CD4-positive, alpha-beta memory T cell (primary cell): ENCODE measurements around the gene HTD2. TPM values are rescaled to one million over a fixed set of nuclear protein-coding genes. Genes with fewer than 3 reads are reported as not detected.
"Not testable (repeated sequence)": the region's sequence is repeated elsewhere in the genome, so short reads cannot be mapped to it uniquely, and the experiment has no call there.

Source experiments
- CTCF ChIA-PET: fragments of 350-600 bp; sonication (Branson Sonifier 250); formaldehyde crosslinking; loops from one replicate; lab custom pipeline; 2021; ENCODE audit warnings: inconsistent platforms; ENCODE audit not compliant: partially characterized antibody; lab: Charles Lee
- POLR2A ChIA-PET: fragments of 350-600 bp; sonication (Branson Sonifier 250); formaldehyde crosslinking; loops from one replicate; lab custom pipeline; 2021; ENCODE audit not compliant: partially characterized antibody; lab: Charles Lee
- DNase-seq, 5 donors: peaks; one replicate each; pipeline versions ENCODE4 v3.0.0 to v3.0.0-alpha.2; 2020 to 2022; ENCODE audit warnings: mixed read lengths in 1 of 5
- H3K27ac ChIP-seq: one replicate; pipeline ENCODE4 v1.7.0; 2013; ENCODE audit warnings: low read depth, low read length
- H3K27me3 ChIP-seq: 2 replicates; pipeline ENCODE4 v1.7.0; 2013; ENCODE audit warnings: mild to moderate bottlenecking, low read length, moderate library complexity; ENCODE audit not compliant: insufficient read depth
- H3K36me3 ChIP-seq: 2 replicates; pipeline ENCODE4 v1.7.0; 2013; ENCODE audit warnings: mild to moderate bottlenecking, low read length, moderate library complexity; ENCODE audit not compliant: insufficient read depth
- H3K4me1 ChIP-seq: 2 replicates; pipeline ENCODE4 v1.7.0; 2013; ENCODE audit warnings: mild to moderate bottlenecking, low read length, moderate library complexity; ENCODE audit not compliant: insufficient read depth
- H3K4me3 ChIP-seq, 2 donors: one replicate each; pipeline ENCODE4 v1.7.0; 2013; ENCODE audit warnings: low read length in 2 of 2, mild to moderate bottlenecking in 1 of 2
- H3K9me3 ChIP-seq, 2 donors: one replicate each; pipeline ENCODE4 v1.7.0; 2013; ENCODE audit warnings: low read length in 2 of 2, control low read depth in 1 of 2; ENCODE audit not compliant: control insufficient read depth in 1 of 2
- H3K27ac Mint-ChIP-seq, 7 donors: one replicate each; pipeline ENCODE4 v1.8.0; 2020 to 2021; ENCODE audit warnings: mixed read lengths in 7 of 7, mild to moderate bottlenecking in 6 of 7, inconsistent platforms in 3 of 7, moderate library complexity in 3 of 7
- H3K27me3 Mint-ChIP-seq, 2 donors: one replicate each; pipeline ENCODE4 v1.8.0; 2020 to 2021; ENCODE audit warnings: mixed read lengths in 2 of 2
- H3K36me3 Mint-ChIP-seq, 2 donors: one replicate each; pipeline ENCODE4 v1.8.0; 2020 to 2021; ENCODE audit warnings: mixed read lengths in 2 of 2, inconsistent platforms in 1 of 2, mild to moderate bottlenecking in 1 of 2
- H3K4me1 Mint-ChIP-seq, 4 donors: one replicate each; pipeline ENCODE4 v1.8.0; 2020 to 2021; ENCODE audit warnings: mixed read lengths in 4 of 4, mild to moderate bottlenecking in 1 of 4
- H3K4me3 Mint-ChIP-seq, 8 donors: one replicate each; pipeline ENCODE4 v1.8.0; 2020 to 2021; ENCODE audit warnings: mixed read lengths in 8 of 8, mild to moderate bottlenecking in 7 of 8, moderate library complexity in 6 of 8, inconsistent platforms in 3 of 8
- H3K9me3 Mint-ChIP-seq, 8 donors: one replicate each; pipeline ENCODE4 v1.8.0; 2020 to 2021; ENCODE audit warnings: mixed read lengths in 8 of 8, mild to moderate bottlenecking in 5 of 8, inconsistent platforms in 3 of 8, moderate library complexity in 1 of 8
- intact Hi-C: fragments of 100-400 bp; cut with micrococcal nuclease; formaldehyde crosslinking; loops from one replicate; pipeline ENCODE4 v1.15.1; 2023
- polyA plus RNA-seq, 2 donors: library from polyadenylated mRNA; unstranded; fragments of 300-500 nt; fragmentation: Illumina TruSeq; gene quantifications; one replicate each; pipeline ENCODE4 v1.2.3, GENCODE V29; 2021
- total RNA-seq, 2 experiments: library from RNA; stranded (reverse); gene quantifications; one replicate each; pipeline ENCODE4 v1.2.3, GENCODE V29; 2021

Gene HTD2
- total and polyA plus RNA-seq, 4 experiments from 2014 or later, result 9.2 to 28.8 (median 17.8) TPM

- H3K27me3 ChIP-seq, result no peaks in the 10 kb centered on the region
- intact Hi-C loops, result no loop called here
- no peak overlapping the region for H3K27ac ChIP-seq
- CTCF ChIA-PET, result no interaction called here
- Mint-ChIP-seq H3K9me3 (peaks cover 0 to 4% (median 0%) of the 10 kb centered on the region in 8 donors), H3K27me3 (no peaks in the 10 kb centered on the region), H3K27ac (no peak overlapping the region), H3K4me1 (no peaks in the 10 kb centered on the region), H3K36me3 (peaks cover 11 to 54% of the 10 kb centered on the region in 2 donors), H3K4me3 (no peak overlapping the region)
- no peak for DNase-seq
- POLR2A ChIA-PET, result no interaction called here
- no peaks in the 10 kb centered on the region for H3K36me3 ChIP-seq
- H3K4me3 ChIP-seq, result no peak overlapping the region
- H3K9me3 ChIP-seq, result no peaks in the 10 kb centered on the region
- H3K4me1 ChIP-seq, result no peaks in the 10 kb centered on the region
These were observed 25.3 kb upstream of the HTD2 start for GRCh38 chr3:58281069-58281468.

GRCh38 chr3:58285334-58285733 is 21.0 kb upstream of the HTD2 start:
- POLR2A ChIA-PET, result no interaction called here
- H3K36me3 Mint-ChIP-seq, result peaks cover 10 to 14% of the 10 kb centered on the region in 2 donors
- CTCF ChIA-PET, result interaction anchor here (1.5 to 1.7 kb wide), 2 partner anchors 21 kb away, joined by 3 to 4 read pairs; partner anchors contain the start of genes HTD2 and RPP14

GRCh38 chr3:58287354-58287753 is 19.0 kb upstream of the HTD2 start:
- H3K9me3 Mint-ChIP-seq, result peaks cover 0 to 5% (median 0%) of the 10 kb centered on the region in 8 donors
- peak overlapping the region in 1 of 7 donors; percentile 72 for H3K27ac Mint-ChIP-seq
- no peak overlapping the region for H3K4me3 Mint-ChIP-seq
- Histone ChIP-seq H3K27me3 (no peaks in the 10 kb centered on the region), H3K36me3 (no peaks in the 10 kb centered on the region), H3K4me3 (no peak overlapping the region), H3K27ac (no peak overlapping the region), H3K9me3 (no peaks in the 10 kb centered on the region), H3K4me1 (no peaks in the 10 kb centered on the region)
- H3K4me1 Mint-ChIP-seq, result no peaks in the 10 kb centered on the region
- DNase-seq, result no peak
- POLR2A ChIA-PET, result no interaction called here
- CTCF ChIA-PET, result no interaction called here
- intact Hi-C loops, result no loop called here
- H3K36me3 Mint-ChIP-seq, result peaks cover 10 to 15% of the 10 kb centered on the region in 2 donors
- H3K27me3 Mint-ChIP-seq, result no peaks in the 10 kb centered on the region

More at GRCh38 chr3:58285334-58285733, 21.0 kb upstream of the HTD2 start:
- Mint-ChIP-seq H3K27ac (no peak overlapping the region), H3K4me1 (no peaks in the 10 kb centered on the region), H3K4me3 (no peak overlapping the region), H3K27me3 (no peaks in the 10 kb centered on the region), H3K9me3 (peaks cover 0 to 2% (median 0%) of the 10 kb centered on the region in 8 donors)
- Histone ChIP-seq H3K36me3 (no peaks in the 10 kb centered on the region), H3K4me1 (no peaks in the 10 kb centered on the region), H3K27me3 (no peaks in the 10 kb centered on the region), H3K9me3 (no peaks in the 10 kb centered on the region), H3K4me3 (no peak overlapping the region), H3K27ac (no peak overlapping the region)
- intact Hi-C loops, result no loop called here
- no peak for DNase-seq

DNA sequence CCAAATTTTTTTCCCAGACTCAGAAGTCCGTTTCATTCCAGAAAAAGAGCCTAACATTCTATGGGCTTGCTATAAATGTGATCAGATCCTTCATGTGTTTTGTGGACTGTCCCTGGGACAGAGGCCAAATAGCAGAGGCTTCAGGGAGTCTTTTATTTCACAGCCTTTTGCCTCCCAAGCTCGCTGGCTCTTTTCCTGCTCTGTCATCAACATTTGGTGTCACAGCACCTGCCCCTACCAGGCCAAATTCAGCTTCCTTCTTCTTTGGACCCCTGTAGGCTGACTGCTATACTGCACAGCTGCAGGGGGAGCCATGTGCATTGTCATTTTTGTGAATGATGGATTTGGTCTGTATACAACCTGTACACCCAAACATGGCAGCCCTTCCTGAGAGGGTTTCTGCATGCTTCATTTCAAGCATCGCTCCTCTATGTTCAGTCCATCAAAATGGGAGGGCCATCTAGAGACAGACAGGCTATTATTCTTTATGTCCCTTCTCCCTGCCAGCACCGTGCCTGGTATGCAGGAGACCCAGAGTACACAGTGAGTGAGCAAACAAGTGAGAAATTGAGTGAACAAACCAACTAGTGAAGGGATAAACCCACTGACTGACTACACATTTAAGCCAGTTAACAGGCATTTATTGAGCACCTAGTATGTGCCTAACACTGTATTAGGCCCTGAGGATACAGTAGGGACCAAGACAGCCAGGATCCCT is 18.1 kb upstream of the HTD2 start:
- H3K4me1 ChIP-seq, result no peaks in the 10 kb centered on the region
- H3K27me3 Mint-ChIP-seq, result no peaks in the 10 kb centered on the region
- CTCF ChIA-PET, result no interaction called here
- H3K27ac ChIP-seq, result no peak overlapping the region
- H3K4me1 Mint-ChIP-seq, result no peaks in the 10 kb centered on the region
- intact Hi-C loops, result no loop called here
- no peak overlapping the region for H3K4me3 ChIP-seq
- peaks cover 10 to 15% of the 10 kb centered on the region in 2 donors for H3K36me3 Mint-ChIP-seq
- no peaks in the 10 kb centered on the region for H3K9me3 ChIP-seq
- H3K27me3 ChIP-seq, result no peaks in the 10 kb centered on the region
- H3K4me3 Mint-ChIP-seq, result no peak overlapping the region
- no peak for DNase-seq
- no peak overlapping the region for H3K27ac Mint-ChIP-seq
- H3K36me3 ChIP-seq, result no peaks in the 10 kb centered on the region
- POLR2A ChIA-PET, result no interaction called here
- peaks cover 0 to 5% (median 0%) of the 10 kb centered on the region in 8 donors for H3K9me3 Mint-ChIP-seq

- POLR2A ChIA-PET, H3K27me3 Mint-ChIP-seq, H3K36me3 ChIP-seq, DNase-seq, H3K9me3 ChIP-seq, H3K4me3 Mint-ChIP-seq, CTCF ChIA-PET, H3K4me3 ChIP-seq, H3K27me3 ChIP-seq, H3K4me1 ChIP-seq, H3K9me3 Mint-ChIP-seq, H3K27ac ChIP-seq, H3K27ac Mint-ChIP-seq, intact Hi-C loops, H3K4me1 Mint-ChIP-seq: not testable (repeated sequence)
- H3K36me3 Mint-ChIP-seq, result peaks cover 12 to 15% of the 10 kb centered on the region in 2 donors
These were observed 17.2 kb upstream of the HTD2 start for GRCh38 chr3:58288964-58289613.

- H3K36me3 Mint-ChIP-seq, H3K4me1 Mint-ChIP-seq, H3K27me3 Mint-ChIP-seq, H3K27ac ChIP-seq, H3K36me3 ChIP-seq, DNase-seq, H3K4me3 ChIP-seq, POLR2A ChIA-PET, CTCF ChIA-PET, H3K4me1 ChIP-seq, H3K9me3 Mint-ChIP-seq, H3K27ac Mint-ChIP-seq, H3K9me3 ChIP-seq, H3K4me3 Mint-ChIP-seq, intact Hi-C loops, H3K27me3 ChIP-seq: not testable (repeated sequence)
These were observed 15.9 kb upstream of the HTD2 start for GRCh38 chr3:58290446-58290845.

- Histone ChIP-seq H3K27ac (no peak overlapping the region), H3K27me3 (no peaks in the 10 kb centered on the region), H3K4me3 (no peak overlapping the region), H3K36me3 (no peaks in the 10 kb centered on the region), H3K9me3 (no peaks in the 10 kb centered on the region), H3K4me1 (no peaks in the 10 kb centered on the region)
- Mint-ChIP-seq H3K27me3 (peaks cover 0 to 2% of the 10 kb centered on the region in 2 donors), H3K27ac (no peak overlapping the region), H3K4me1 (no peaks in the 10 kb centered on the region), H3K9me3 (peaks cover 0 to 7% (median 0%) of the 10 kb centered on the region in 8 donors), H3K4me3 (no peak overlapping the region), H3K36me3 (peaks cover 6 to 8% of the 10 kb centered on the region in 2 donors)
- ChIA-PET CTCF (no interaction called here), POLR2A (no interaction called here)
- intact Hi-C loops, result no loop called here
- no peak for DNase-seq
These were observed 14.5 kb upstream of the HTD2 start for GRCh38 chr3:58291671-58292338.
